Mesothelial cell of epicardium (in vitro differentiated cells): ENCODE results near the gene PLCL2. TPM values are rescaled to one million over a fixed set of nuclear protein-coding genes. Genes with fewer than 3 reads are reported as not detected.
"Not testable (repeated sequence)": the region's sequence is repeated elsewhere in the genome, so short reads cannot be mapped to it uniquely, and the experiment has no call there.

ENCODE experiments used
- DNase-seq, 2 experiments: peaks; one replicate each; pipeline ENCODE4 v3.0.0; 2021; ENCODE audit warnings: low spot score in 2 of 2; ENCODE audit not compliant: unreplicated experiment in 2 of 2
- H3K27ac Mint-ChIP-seq: 2 replicates; pipeline ENCODE4 v1.8.0; 2021; ENCODE audit warnings: mixed read lengths
- H3K27me3 Mint-ChIP-seq: 2 replicates; pipeline ENCODE4 v1.8.0; 2021; ENCODE audit warnings: low read depth, mixed read lengths
- H3K36me3 Mint-ChIP-seq: 2 replicates; pipeline ENCODE4 v1.8.0; 2021; ENCODE audit warnings: mixed read lengths
- H3K4me1 Mint-ChIP-seq: 2 replicates; pipeline ENCODE4 v1.8.0; 2021; ENCODE audit warnings: mixed read lengths
- H3K4me3 Mint-ChIP-seq: 2 replicates; pipeline ENCODE4 v1.8.0; 2021; ENCODE audit warnings: mild to moderate bottlenecking, moderate library complexity, mixed read lengths
- H3K9me3 Mint-ChIP-seq: 2 replicates; pipeline ENCODE4 v1.8.0; 2021; ENCODE audit warnings: mixed read lengths
- total RNA-seq: library from RNA; stranded (reverse); gene quantifications from 3 replicates; pipeline ENCODE4 v1.2.1, GENCODE V29; 2021
- TF ChIP-seq, protein P1 (sequence below): fragments of 200-600 bp; sonication (generic); IDR thresholded peaks from one replicate; pipeline ENCODE4 v1.5.0; 2021; ENCODE audit warnings: antibody characterized with exemption; ENCODE audit not compliant: unreplicated experiment

The PLCL2 gene
- total RNA-seq, 1 donor from 2014 or later: 3.6 TPM

DNA sequence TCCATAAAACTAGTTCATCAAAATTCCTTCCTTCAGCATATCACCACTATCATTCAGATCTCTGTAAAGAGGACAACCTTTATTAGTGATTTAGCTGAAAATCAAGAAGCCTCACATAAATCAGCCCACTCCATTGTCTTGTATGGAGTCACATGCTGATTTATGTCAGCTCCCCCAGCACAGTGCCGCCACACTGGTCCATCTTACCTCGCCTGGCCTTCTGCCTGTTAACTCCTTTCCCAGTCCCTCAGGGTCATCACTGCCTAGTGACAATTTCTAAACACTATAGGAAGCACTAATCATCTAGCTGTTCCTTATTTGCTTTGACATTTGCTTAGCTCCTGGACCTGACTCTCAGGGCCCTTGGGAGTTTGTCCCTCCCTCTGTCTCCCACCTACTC lies 75.4 kb downstream of the PLCL2 start:
- H3K4me1 Mint-ChIP-seq: no peaks in the 10 kb centered on the region
- TF ChIP-seq, protein P1, sequence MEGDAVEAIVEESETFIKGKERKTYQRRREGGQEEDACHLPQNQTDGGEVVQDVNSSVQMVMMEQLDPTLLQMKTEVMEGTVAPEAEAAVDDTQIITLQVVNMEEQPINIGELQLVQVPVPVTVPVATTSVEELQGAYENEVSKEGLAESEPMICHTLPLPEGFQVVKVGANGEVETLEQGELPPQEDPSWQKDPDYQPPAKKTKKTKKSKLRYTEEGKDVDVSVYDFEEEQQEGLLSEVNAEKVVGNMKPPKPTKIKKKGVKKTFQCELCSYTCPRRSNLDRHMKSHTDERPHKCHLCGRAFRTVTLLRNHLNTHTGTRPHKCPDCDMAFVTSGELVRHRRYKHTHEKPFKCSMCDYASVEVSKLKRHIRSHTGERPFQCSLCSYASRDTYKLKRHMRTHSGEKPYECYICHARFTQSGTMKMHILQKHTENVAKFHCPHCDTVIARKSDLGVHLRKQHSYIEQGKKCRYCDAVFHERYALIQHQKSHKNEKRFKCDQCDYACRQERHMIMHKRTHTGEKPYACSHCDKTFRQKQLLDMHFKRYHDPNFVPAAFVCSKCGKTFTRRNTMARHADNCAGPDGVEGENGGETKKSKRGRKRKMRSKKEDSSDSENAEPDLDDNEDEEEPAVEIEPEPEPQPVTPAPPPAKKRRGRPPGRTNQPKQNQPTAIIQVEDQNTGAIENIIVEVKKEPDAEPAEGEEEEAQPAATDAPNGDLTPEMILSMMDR: no peak
- DNase-seq: no peak
- peaks cover 4% of the 10 kb centered on the region for H3K9me3 Mint-ChIP-seq
- H3K4me3 Mint-ChIP-seq: no peak overlapping the region
- peaks cover 21% of the 10 kb centered on the region for H3K27me3 Mint-ChIP-seq
- H3K36me3 Mint-ChIP-seq: no peaks in the 10 kb centered on the region
- H3K27ac Mint-ChIP-seq: no peak overlapping the region

DNA sequence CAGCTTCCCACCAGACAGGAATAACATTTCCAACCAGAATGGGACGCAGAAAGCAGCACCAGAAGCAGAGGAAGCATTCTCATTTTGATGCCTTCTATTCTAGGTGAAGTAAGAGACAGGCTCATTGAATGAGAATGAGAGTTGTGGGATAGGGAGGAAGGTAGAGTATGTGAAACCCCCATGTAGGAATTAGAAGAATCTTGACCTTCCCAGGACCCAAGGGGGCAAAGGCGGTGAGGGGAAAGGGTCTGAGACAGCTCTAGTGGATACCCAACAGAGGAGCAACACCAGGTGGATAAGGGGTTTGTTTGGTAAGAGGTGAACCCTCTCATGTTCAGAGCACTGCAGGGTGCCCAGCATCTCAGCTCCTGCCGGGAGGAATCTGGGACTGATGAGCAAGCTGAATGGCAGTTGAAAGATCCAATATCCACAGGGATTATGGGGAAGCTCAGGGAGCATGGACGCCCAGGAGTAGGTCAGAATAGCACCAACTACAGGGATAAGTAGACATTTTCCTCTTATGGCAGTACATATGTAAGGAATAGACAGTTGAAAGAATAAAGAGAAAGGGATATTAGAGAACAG lies 77.0 kb downstream of the PLCL2 start:
- TF ChIP-seq, protein P1: no peak
- H3K4me1 Mint-ChIP-seq: no peaks in the 10 kb centered on the region
- peaks cover 21% of the 10 kb centered on the region for H3K27me3 Mint-ChIP-seq
- peaks cover 4% of the 10 kb centered on the region for H3K9me3 Mint-ChIP-seq
- DNase-seq: no peak
- no peak overlapping the region for H3K4me3 Mint-ChIP-seq
- no peaks in the 10 kb centered on the region for H3K36me3 Mint-ChIP-seq
- no peak overlapping the region for H3K27ac Mint-ChIP-seq

DNA sequence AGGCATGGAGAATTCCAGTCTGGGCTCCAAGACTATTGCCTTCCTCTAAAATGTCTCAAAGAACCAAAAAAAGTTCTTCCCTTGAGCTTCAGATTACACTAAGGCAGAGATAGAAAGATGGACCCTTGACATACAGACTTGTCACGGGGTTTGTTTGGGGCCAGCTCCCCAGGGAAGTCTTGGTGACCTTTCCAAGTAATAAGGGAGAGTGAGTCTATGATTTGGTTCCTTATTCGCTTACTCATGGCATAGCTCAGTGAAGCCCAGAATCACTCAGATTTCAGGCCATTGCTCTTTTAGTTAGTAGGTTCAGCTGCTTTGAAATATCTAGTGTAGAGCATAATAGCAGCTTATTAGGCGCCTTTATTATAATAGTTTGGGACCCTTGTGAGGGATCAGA lies 90.3 kb downstream of the PLCL2 start:
- Mint-ChIP-seq H3K9me3 (peaks cover 25% of the 10 kb centered on the region), H3K36me3 (no peaks in the 10 kb centered on the region), H3K27me3 (no peaks in the 10 kb centered on the region), H3K27ac (no peak overlapping the region), H3K4me3 (no peak overlapping the region), H3K4me1 (no peaks in the 10 kb centered on the region)
- TF ChIP-seq, protein P1: no peak
- DNase-seq: no peak

DNA sequence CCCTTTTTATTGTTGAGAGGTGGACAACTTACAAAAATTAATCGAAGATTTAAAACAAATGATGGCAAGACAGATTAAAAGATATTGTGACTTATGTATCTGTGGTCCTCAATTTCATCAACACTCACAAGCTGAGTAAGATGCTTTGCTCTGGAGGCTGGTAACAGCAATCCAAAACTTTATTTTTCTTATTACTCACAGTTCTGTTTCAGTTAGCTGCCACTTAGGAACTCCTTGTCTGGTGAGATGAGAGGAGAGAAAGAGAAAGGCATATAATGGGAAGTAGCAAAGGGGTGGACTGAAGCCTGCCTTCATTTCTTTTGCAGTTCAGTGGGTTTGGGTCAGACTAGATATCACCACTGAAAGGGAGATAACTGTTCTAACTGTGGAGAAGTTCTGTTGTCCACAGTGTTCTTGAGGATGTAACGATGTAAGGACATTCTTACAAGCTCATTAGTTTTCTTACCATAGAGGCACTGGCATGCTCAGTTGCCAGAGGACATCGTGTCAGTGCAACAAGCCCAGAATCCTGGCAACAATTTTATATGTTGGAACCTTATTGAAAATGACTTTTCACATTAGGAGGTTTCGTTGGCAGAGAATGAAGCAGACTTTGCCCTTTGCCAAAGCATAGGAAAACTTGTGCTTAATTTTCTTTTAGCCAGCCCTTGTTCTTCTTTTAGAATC lies 93.6 kb downstream of the PLCL2 start:
- Mint-ChIP-seq H3K9me3 (peaks cover 12% of the 10 kb centered on the region), H3K36me3 (no peaks in the 10 kb centered on the region), H3K27ac (no peak overlapping the region), H3K27me3 (no peaks in the 10 kb centered on the region), H3K4me1 (peaks cover 3% of the 10 kb centered on the region), H3K4me3 (no peak overlapping the region)
- no peak for DNase-seq
- TF ChIP-seq, protein P1: no peak

DNA sequence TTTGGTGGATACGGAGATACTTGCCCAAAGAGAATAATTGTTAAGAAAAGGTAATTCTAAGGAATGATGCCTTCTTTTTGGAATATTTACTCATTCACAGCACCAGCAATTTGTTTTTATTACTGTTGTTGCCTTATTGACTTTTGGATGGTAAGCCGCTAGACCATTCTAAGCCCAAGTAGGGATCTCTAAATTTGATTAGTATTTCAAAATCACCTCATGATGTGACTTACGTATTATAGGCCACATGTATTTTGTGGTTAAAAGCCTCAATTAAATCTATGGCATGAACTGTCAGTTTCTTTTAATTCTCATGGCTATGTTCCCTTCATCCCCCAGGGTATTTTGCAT lies 94.1 kb downstream of the PLCL2 start:
- no peak overlapping the region for H3K27ac Mint-ChIP-seq
- H3K4me1 Mint-ChIP-seq: peaks cover 3% of the 10 kb centered on the region
- H3K36me3 Mint-ChIP-seq: no peaks in the 10 kb centered on the region
- H3K9me3 Mint-ChIP-seq: peaks cover 7% of the 10 kb centered on the region
- no peak for DNase-seq
- no peaks in the 10 kb centered on the region for H3K27me3 Mint-ChIP-seq
- TF ChIP-seq, protein P1: no peak
- no peak overlapping the region for H3K4me3 Mint-ChIP-seq

DNA sequence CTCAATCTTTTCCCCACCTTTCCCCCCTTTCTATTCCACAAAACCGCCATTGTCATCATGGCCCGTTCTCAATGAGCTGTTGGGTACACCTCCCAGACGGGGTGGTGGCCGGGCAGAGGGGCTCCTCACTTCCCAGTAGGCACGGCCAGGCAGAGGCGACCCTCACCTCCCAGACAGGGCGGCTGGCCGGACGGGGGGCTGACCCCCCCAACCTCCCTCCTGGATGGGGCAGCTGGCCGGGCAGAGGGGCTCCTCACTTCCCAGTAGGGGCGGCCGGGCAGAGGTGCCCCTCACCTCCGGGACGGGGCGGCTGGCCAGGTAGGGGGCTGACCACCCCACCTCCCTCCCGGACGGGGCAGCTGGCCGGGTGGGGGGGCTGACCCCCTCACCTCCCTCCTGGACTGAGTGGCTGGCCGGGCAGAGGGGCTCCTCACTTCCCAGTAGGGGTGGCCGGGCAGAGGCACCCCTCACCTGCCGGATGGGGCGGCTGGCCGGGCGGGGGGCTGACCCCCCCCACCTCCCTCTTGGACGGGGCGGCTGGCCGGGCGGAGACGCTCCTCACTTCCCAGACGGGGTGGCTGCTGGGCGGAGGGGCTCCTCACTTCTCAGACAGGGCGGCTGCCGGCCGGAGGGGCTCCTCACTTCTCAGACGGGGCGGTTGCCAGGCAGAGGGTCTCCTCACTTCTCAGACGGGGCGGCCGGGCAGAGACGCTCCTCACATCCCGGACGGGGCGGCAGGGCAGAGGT lies 95.2 kb downstream of the PLCL2 start:
- H3K27ac Mint-ChIP-seq, H3K27me3 Mint-ChIP-seq, DNase-seq, H3K4me3 Mint-ChIP-seq, H3K4me1 Mint-ChIP-seq, H3K9me3 Mint-ChIP-seq, H3K36me3 Mint-ChIP-seq: not testable (repeated sequence)

DNA sequence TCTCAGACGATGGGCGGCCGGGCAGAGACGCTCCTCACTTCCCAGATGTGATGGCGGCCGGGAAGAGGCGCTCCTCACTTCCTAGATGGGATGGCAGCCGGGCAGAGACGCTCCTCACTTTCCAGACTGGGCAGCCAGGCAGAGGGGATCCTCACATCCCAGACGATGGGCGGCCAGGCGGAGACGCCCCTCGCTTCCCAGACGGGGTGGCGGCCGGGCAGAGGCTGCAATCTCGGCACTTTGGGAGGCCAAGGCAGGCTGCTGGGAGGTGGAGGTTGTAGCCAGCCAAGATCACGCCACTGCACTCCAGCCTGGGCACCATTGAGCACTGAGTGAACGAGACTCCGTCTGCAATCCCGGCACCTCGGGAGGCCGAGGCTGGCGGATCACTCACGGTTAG lies 95.8 kb downstream of the PLCL2 start:
- H3K4me3 Mint-ChIP-seq, H3K9me3 Mint-ChIP-seq, H3K27me3 Mint-ChIP-seq, H3K36me3 Mint-ChIP-seq, H3K4me1 Mint-ChIP-seq, DNase-seq, H3K27ac Mint-ChIP-seq: not testable (repeated sequence)
